IMR-90 (cell line): ENCODE measurements around the gene ELFN2. TPM values are rescaled to one million over a fixed set of nuclear protein-coding genes. Genes with fewer than 3 reads are reported as not detected.
A peak's percentile ranks its signal among the peaks of the same experiment; 100 is the strongest.

Experiments
- ATAC-seq: fragments of 200-7000 bp; cut with Tn5 transposase; 2 replicates; pipeline ENCODE4 v1.9.1; 2020; ENCODE audit warnings: low read depth, mild to moderate bottlenecking, moderate library complexity
- BruUV-seq: library from RNA; stranded (reverse); fragments of 400-500 nt; replicated peaks from 2 replicates; lab custom pipeline; 2021; lab: Mats Ljungman, UMichigan
- CTCF ChIA-PET: fragments of 300-600 bp; formaldehyde crosslinking; extraction: SDS; loops from one replicate; lab custom pipeline; 2021; ENCODE audit warnings: antibody characterized with exemption; lab: Yijun Ruan, JAX
- POLR2A ChIA-PET: fragments of 300-600 bp; sonication (Branson Sonifier 250); formaldehyde crosslinking; loops from one replicate; lab custom pipeline; 2022; ENCODE audit warnings: antibody characterized with exemption; ENCODE audit not compliant: unreplicated experiment; lab: Charles Lee
- DNase-seq: peaks from one replicate; pipeline ENCODE4 v3.0.0; 2013
- H2AFZ ChIP-seq: replicated peaks from 2 replicates; pipeline ENCODE3; 2013; ENCODE audit warnings: low read length, mild to moderate bottlenecking; ENCODE audit not compliant: poor library complexity
- H2AK5ac ChIP-seq: 2 replicates; pipeline ENCODE4 v1.6.1; 2013; ENCODE audit warnings: low read depth, low read length, inconsistent platforms
- H2AK9ac ChIP-seq: replicated peaks from 2 replicates; pipeline ENCODE3; 2013; ENCODE audit warnings: mild to moderate bottlenecking, low read depth, low read length, moderate library complexity; ENCODE audit not compliant: poor library complexity
- H2BK120ac ChIP-seq: 2 replicates; pipeline ENCODE4 v1.6.1; 2013; ENCODE audit warnings: low read depth, low read length, inconsistent platforms
- H2BK15ac ChIP-seq: 3 replicates; pipeline ENCODE4 v1.6.1; 2013; ENCODE audit warnings: low read depth, low read length, inconsistent platforms
- H2BK20ac ChIP-seq: 2 replicates; pipeline ENCODE4 v1.6.1; 2013; ENCODE audit warnings: low read depth, mild to moderate bottlenecking, inconsistent platforms, low read length, moderate library complexity
- H2BK5ac ChIP-seq: 2 replicates; pipeline ENCODE4 v1.6.1; 2013; ENCODE audit warnings: mild to moderate bottlenecking, low read depth, low read length, inconsistent platforms; ENCODE audit not compliant: poor library complexity, severe bottlenecking
- H3K14ac ChIP-seq: replicated peaks from 2 replicates; pipeline ENCODE4 v1.6.1; 2013; ENCODE audit warnings: low read depth, low read length, inconsistent platforms
- H3K18ac ChIP-seq: 2 replicates; pipeline ENCODE4 v1.6.1; 2013; ENCODE audit warnings: low read depth, low read length, control low read depth
- H3K23ac ChIP-seq: 2 replicates; pipeline ENCODE4 v1.6.1; 2013; ENCODE audit warnings: low read depth, low read length, inconsistent platforms
- H3K27ac ChIP-seq: 2 replicates; pipeline ENCODE4 v1.5.1; 2013; ENCODE audit warnings: mild to moderate bottlenecking, control low read depth, low read length; ENCODE audit not compliant: insufficient read depth
- H3K27me3 ChIP-seq: 2 replicates; pipeline ENCODE4 v1.6.1; 2013; ENCODE audit warnings: low read length; ENCODE audit not compliant: control insufficient read depth, insufficient read depth
- H3K36me3 ChIP-seq: 2 replicates; pipeline ENCODE4 v1.6.1; 2013; ENCODE audit warnings: low read length, mixed read lengths; ENCODE audit not compliant: control insufficient read depth, insufficient read depth
- H3K4ac ChIP-seq: 2 replicates; pipeline ENCODE4 v1.6.1; 2013; ENCODE audit warnings: low read depth, low read length, inconsistent platforms
- H3K4me1 ChIP-seq: 2 replicates; pipeline ENCODE4 v1.6.1; 2013; ENCODE audit warnings: low read length, mixed read lengths; ENCODE audit not compliant: control insufficient read depth, insufficient read depth
- H3K4me2 ChIP-seq: 2 replicates; pipeline ENCODE4 v1.6.1; 2013; ENCODE audit warnings: low read depth, mild to moderate bottlenecking, control low read depth, low read length, moderate library complexity
- H3K4me3 ChIP-seq: 2 replicates; pipeline ENCODE4 v1.5.1; 2013; ENCODE audit warnings: low read depth, mild to moderate bottlenecking, control low read depth, low read length, moderate library complexity; ENCODE audit not compliant: insufficient read depth
- H3K56ac ChIP-seq: 2 replicates; pipeline ENCODE4 v1.6.1; 2013; ENCODE audit warnings: low read length, inconsistent platforms; ENCODE audit not compliant: insufficient read depth; ENCODE audit errors: extremely low read depth
- H3K79me1 ChIP-seq, 2 experiments: 2 replicates each; pipeline ENCODE4 v1.6.1; 2013; ENCODE audit warnings: low read length in 2 of 2, inconsistent platforms in 1 of 2, low read depth in 1 of 2
- H3K9ac ChIP-seq: 2 replicates; pipeline ENCODE4 v1.6.1; 2013; ENCODE audit warnings: low read depth, low read length, control low read depth
- H3K9me1 ChIP-seq: 2 replicates; pipeline ENCODE4 v1.6.1; 2013; ENCODE audit warnings: low read length, inconsistent platforms; ENCODE audit not compliant: insufficient read depth
- H3K9me3 ChIP-seq: 2 replicates; pipeline ENCODE4 v1.6.1; 2013; ENCODE audit warnings: low read length; ENCODE audit not compliant: control insufficient read depth, insufficient read depth
- H4K20me1 ChIP-seq: 2 replicates; pipeline ENCODE4 v1.6.1; 2013; ENCODE audit warnings: low read length, inconsistent platforms; ENCODE audit not compliant: insufficient read depth
- H4K5ac ChIP-seq: 2 replicates; pipeline ENCODE4 v1.6.1; 2013; ENCODE audit warnings: mild to moderate bottlenecking, low read depth, low read length, control low read depth
- H4K8ac ChIP-seq, 2 experiments: 2 replicates each; pipeline ENCODE4 v1.6.1; 2013; ENCODE audit warnings: low read depth in 2 of 2, low read length in 2 of 2, control low read depth in 1 of 2, inconsistent platforms in 1 of 2
- H4K91ac ChIP-seq: 2 replicates; pipeline ENCODE4 v1.6.1; 2013; ENCODE audit warnings: low read depth, low read length, inconsistent platforms; ENCODE audit not compliant: insufficient read depth
- POLR2A ChIP-seq: IDR thresholded peaks from 2 replicates; pipeline ENCODE4 v1.6.1; 2012; ENCODE audit warnings: mild to moderate bottlenecking, low read depth, low read length
- WGBS, 2 experiments: methylation state at CpG; one replicate each; pipeline versions ENCODE4 v1.1.5 to v1.1.7; 2013; ENCODE audit warnings: missing lambda C conversion rate in 2 of 2; ENCODE audit not compliant: insufficient read length in 1 of 2; ENCODE audit errors: extremely low coverage in 2 of 2; 5-methylcytosine and 5-hydroxymethylcytosine counted together
- dilution Hi-C: fragments of 300-500 bp; cut with HindIII; formaldehyde crosslinking; loops from one replicate; pipeline ENCODE4 v1.14.3; 2018; ENCODE audit warnings: low sequenced_read_pairs; ENCODE audit not compliant: unreplicated experiment
- in situ Hi-C: fragments of 300-500 bp; cut with MboI; formaldehyde crosslinking; loops from 3 replicates; pipeline ENCODE4 v1.14.3; 2019; ENCODE audit warnings: low sequenced_read_pairs, inconsistent platforms, mixed read lengths
- intact Hi-C: fragments of 100-400 bp; cut with micrococcal nuclease; formaldehyde crosslinking; loops from 2 replicates; pipeline ENCODE4 v1.10.0; 2022
- polyA plus RNA-seq, 3 experiments: library from polyadenylated mRNA; depleted of rRNA; stranded (reverse); fragments of >200 nt; gene quantifications; 2 replicates each; pipeline ENCODE4 v1.2.3, GENCODE V29; 2012; ENCODE audit warnings: low replicate concordance in 1 of 3
- total RNA-seq: library from RNA; depleted of rRNA; stranded (reverse); fragments of >200 nt; gene quantifications from 2 replicates; pipeline ENCODE4 v1.2.3, GENCODE V29; 2012

ELFN2 gene
- total and polyA plus RNA-seq, 2 of the 4 experiments (the other 2 are of a cell fraction), result 0.72 to 5.0 TPM

DNA sequence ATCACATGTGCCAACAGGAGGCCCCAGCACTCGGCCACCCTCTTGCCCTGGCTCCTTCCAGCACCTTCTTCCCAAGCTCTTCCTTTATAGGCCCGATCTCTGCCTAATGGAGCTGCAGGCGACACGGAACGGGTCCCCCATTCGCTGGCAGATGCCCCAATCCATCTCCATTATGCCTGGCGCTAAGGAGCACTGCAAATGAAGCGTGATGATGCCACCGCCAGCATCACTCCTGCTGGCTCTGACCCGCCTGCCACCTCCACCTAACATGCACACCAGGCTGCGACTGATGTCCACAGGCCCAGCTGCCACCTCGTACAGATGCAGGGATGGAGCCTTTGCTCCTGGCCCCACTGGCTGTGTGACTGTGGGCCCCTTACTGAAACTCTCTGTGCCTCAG lies 33.5 kb downstream of the ELFN2 start:
- Histone ChIP-seq H3K79me1 (0 out of 4 replicates have a peak, but pooled peaks cover 0 to 5% of the 10 kb centered on the region in 2 experiments), H3K36me3 (no peaks in the 10 kb centered on the region), H3K4me2 (no peak overlapping the region), H2AK9ac (peak overlapping the region; percentile 24), H4K91ac (no peak overlapping the region), H3K9me3 (no peaks in the 10 kb centered on the region), H2BK20ac (no peak overlapping the region), H2BK120ac (no peak overlapping the region), H3K27me3 (no peaks in the 10 kb centered on the region; the same call in 1 of the 2 replicates), H2BK5ac (no peak overlapping the region), H3K27ac (no peak overlapping the region), H3K56ac (no peak overlapping the region), H3K14ac (no peak overlapping the region), H3K4me3 (no peak overlapping the region), H3K9me1 (no peaks in the 10 kb centered on the region), H3K23ac (no peak overlapping the region), H4K5ac (no peak overlapping the region), H2AFZ (no peak overlapping the region), H3K4me1 (peaks cover 2% of the 10 kb centered on the region; the same call in 1 of the 2 replicates), H4K20me1 (peaks cover 16% of the 10 kb centered on the region), H3K4ac (no peak overlapping the region), H2BK15ac (no peak overlapping the region), H4K8ac (no peak overlapping the region), H2AK5ac (no peak overlapping the region), H3K9ac (no peak overlapping the region), H3K18ac (no peak overlapping the region)
- no TSS peak for BruUV-seq
- DNase-seq, result no peak
- TF ChIP-seq POLR2A, result no peak
- ChIA-PET CTCF (no interaction called here), POLR2A (no interaction called here)
- no peak for ATAC-seq
- intact Hi-C loops (no loop called here), in situ Hi-C loops (no loop called here), dilution Hi-C loops (no loop called here)
- 88% methylated on average over 4 of the region's 12 CpGs; no CpG with 5 or more reads in 1 of the 2 experiments for WGBS, 2 experiments
